IMR-90 (cell line): ENCODE data around the gene DMAP1.

Source experiments
- FOS ChIP-seq: fragments of 150-350 bp; IDR thresholded peaks from 2 replicates; pipeline ENCODE4 v1.6.1; 2016; ENCODE audit warnings: low read depth, low read length
- POLR2A ChIP-seq: IDR thresholded peaks from 2 replicates; pipeline ENCODE4 v1.6.1; 2012; ENCODE audit warnings: mild to moderate bottlenecking, low read depth, low read length
- TF ChIP-seq, protein P1 (sequence below): conservative IDR thresholded peaks from 2 replicates; pipeline ENCODE4 v1.5.1; 2012; ENCODE audit warnings: mild to moderate bottlenecking, low read depth, low read length, improper control_type of control experiment

DNA sequence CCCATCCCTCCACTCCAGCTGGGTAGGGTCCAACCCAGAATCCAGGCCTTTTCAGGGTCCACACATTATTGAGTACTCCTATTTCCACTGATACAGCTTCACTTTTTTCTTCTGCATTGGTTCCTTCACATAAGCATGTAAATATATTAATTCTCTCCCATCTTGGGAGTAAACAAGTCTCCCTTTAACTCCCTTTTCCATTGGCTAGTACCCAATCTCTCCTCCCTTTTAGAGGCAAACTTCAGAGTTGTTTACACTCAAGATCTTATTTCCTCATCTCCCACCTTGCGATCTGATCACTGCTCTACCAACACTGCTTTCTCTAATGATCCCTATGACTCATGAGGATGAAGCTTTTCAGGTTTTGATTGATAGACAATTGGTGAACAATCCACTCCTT lies 20.3 kb downstream of the DMAP1 start:
- TF ChIP-seq POLR2A (no peak), FOS (no peak)
- TF ChIP-seq, protein P1, sequence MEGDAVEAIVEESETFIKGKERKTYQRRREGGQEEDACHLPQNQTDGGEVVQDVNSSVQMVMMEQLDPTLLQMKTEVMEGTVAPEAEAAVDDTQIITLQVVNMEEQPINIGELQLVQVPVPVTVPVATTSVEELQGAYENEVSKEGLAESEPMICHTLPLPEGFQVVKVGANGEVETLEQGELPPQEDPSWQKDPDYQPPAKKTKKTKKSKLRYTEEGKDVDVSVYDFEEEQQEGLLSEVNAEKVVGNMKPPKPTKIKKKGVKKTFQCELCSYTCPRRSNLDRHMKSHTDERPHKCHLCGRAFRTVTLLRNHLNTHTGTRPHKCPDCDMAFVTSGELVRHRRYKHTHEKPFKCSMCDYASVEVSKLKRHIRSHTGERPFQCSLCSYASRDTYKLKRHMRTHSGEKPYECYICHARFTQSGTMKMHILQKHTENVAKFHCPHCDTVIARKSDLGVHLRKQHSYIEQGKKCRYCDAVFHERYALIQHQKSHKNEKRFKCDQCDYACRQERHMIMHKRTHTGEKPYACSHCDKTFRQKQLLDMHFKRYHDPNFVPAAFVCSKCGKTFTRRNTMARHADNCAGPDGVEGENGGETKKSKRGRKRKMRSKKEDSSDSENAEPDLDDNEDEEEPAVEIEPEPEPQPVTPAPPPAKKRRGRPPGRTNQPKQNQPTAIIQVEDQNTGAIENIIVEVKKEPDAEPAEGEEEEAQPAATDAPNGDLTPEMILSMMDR, result no peak
